CD4-positive, alpha-beta T cell treated with Interleukin-2 at 100 ng/mL for 4 hours (primary cell): ENCODE data around the gene SPATA2.
"Not testable (repeated sequence)": the region's sequence is repeated elsewhere in the genome, so short reads cannot be mapped to it uniquely, and the experiment has no call there.

Source experiments
- DNase-seq: peaks from one replicate; pipeline ENCODE4 v3.0.0-alpha.2; 2020; ENCODE audit warnings: low spot score

The SPATA2 gene

GRCh38 chr20:49915380-49916145, at the start of gene SPATA2:
SPATA2 (minus strand) TSS chr20:49915529; CDS start chr20:49908490, 7,039 bp downstream.
- DNase-seq: peak; percentile 90

DNA sequence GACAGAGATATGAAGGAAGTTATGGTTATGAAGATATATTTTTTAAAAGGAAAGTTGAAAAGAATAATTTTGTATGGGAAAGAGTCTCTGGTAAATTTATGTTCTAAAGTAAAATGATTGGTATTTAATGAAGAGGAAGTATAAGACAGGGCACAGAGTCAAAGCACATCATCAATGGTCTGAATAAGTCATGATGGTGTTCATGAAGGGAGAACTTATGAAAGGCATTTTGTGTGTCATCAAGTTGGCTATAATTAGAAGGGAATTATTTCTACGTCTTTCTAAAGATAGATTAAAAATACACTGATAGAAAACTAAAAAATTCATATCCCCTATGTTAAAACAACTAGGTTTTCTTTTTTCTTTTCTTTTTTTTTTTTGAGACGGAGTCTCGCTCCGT, 46.1 kb upstream of the SPATA2 start:
- no peak for DNase-seq

DNA sequence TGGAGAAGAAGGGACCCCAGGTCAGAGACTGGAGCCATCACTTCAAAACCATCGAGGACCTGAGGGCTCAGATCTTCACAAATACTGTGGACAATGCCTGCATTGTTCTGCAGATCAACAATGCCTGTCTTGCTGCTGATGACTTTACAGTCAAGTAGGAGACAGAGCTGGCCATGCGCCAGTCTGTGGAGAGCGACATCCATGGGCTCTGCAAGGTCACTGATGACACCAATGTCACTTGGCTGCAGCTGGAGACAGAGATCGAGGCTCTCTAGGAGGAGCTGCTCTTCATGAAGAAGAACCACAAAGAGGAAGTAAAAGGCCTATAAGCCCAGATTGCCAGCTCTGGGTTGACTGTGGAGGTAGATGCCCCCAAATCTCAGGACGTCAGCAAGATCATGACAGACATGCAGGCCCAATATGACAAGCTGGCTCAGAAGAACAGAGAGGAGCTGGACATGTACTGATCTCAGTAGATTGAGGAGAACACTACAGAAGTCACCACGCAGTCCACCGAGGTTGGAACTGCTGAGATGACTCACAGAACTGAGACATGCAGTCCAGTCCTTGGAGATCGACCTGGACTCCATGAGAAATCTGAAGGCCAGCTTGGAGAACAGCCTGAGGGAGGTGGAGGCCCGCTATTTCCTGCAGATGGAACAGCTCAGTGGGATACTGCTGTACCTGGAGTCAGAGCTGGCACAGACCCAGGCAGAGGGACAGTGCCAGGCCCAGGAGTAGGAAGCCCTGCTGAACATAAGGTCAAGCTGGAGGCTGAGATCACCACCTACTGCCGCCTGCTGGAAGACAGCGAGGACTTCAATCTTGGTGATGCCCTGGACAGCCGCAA, 42.0 kb upstream of the SPATA2 start:
- DNase-seq: not testable (repeated sequence)

DNA sequence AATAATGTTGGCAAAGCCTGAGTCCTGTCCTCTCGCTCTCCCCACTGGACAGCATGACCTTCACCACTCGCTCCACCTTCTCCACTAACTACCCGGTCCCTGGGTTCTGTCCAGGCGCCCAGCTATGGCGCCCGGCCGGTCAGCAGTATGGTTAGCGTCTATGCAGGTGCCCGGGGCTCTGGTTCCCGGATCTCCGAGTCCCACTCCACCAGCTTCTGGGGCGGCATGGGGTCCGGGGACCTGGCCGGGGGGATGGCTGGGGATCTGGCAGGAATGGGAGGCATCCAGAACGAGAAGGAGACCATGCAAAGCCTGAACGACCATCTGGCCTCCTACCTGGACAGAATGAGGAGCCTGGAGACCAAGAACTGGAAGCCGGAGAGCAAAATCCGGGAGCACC, 41.4 kb upstream of the SPATA2 start:
- no peak for DNase-seq

GRCh38 chr20:49955830-49956396, 40.6 kb upstream of the SPATA2 start:
- DNase-seq: not testable (repeated sequence)

DNA sequence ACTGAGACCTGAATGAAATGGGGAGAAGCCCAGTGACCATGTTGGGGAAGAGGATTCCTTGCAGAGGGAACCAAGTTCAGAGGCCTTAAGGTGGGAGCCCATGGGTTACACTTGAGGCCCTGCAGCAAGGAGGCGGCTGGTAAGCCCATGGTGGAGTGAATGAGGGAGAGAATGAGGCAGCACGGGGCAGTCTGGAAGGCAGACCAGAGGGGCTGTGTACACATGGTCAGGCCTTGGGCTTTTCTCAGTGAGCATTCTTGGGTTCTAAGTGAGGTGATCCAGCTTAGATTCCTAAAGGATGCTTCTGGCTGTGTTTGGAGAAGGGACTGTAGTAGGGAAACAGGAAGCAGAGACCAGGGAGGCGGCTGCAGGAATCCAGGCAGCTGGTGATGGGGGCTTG, 39.8 kb upstream of the SPATA2 start:
- DNase-seq: no peak

- no peak for DNase-seq
Observed at GRCh38 chr20:49951151-49951550, 35.8 kb upstream of the SPATA2 start.

DNA sequence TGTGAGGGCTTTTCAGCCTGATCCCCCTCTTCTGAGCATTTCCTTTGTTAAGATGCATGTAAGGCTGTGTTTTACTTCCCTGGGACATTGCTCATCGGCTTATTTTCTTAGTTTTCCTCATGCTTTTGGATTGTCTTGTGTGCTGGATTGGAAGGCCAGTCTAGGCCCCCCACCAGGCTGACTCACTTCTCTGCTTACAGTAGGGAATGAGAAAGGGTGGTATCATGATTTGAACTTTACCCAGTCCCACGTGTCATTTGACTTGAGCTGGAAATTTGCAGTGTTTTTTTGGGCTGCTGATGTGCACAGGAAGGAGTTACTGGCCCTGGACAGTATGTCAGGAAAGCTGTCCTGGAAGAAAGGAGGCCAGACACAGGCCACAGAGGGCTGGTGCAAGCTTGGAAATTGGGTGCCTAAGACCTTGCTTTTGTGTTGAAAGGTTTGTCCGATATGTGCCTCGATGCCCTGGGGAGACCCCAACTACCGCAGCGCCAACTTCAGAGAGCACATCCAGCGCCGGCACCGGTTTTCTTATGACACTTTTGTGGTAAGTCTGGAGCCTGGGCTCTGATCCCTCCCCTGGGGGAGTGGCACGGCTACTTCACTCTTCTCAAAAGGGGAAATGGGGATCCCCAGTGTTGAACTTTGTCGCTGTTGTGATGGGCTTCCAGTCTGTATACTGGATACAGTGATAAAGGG, 33.6 kb upstream of the SPATA2 start:
- DNase-seq: no peak

- DNase-seq: no peak
Observed at GRCh38 chr20:49948178-49948577, 32.8 kb upstream of the SPATA2 start.

GRCh38 chr20:49945701-49946477, 30.6 kb upstream of the SPATA2 start:
- no peak for DNase-seq

GRCh38 chr20:49945306-49945700, 30.0 kb upstream of the SPATA2 start:
- DNase-seq: no peak

- no peak for DNase-seq
Observed at GRCh38 chr20:49942942-49943341, 27.6 kb upstream of the SPATA2 start.

DNA sequence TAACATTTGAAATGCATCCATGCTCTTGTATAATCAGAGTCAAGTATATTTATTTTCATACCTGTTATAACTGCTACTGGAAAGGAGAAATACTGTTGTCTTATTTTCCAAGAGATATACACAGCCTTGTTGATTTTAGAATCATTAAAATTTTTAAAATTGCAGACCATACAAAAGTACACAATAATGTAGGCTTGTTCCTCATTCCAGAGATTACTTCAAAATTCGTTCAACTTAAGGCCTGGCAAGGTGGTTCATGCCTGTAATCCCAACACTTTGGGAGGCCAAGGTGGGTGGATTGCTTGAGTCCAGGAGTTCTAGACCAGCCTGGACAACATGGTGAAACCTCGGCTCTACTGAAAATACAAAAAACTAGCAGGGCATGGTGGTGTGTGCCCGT, 27.0 kb upstream of the SPATA2 start:
- no peak for DNase-seq

DNA sequence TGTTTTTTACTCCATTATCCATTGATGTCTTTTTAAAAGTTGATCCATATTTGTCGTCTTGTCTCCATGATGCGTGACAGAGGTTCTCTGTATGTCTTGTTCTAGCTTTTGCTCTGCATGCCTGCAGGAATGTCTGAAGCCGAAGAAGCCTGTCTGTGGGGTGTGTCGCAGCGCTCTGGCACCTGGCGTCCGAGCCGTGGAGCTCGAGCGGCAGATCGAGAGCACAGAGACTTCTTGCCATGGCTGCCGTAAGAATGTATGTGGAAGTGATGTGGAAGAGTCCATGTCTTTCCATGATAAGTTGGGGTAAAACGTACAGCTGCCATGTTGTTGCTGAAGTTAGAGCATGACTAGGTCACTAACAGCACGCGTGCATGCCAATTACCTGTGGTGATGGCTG, 26.1 kb upstream of the SPATA2 start:
- no peak for DNase-seq

GRCh38 chr20:49938173-49939163, 23.1 kb upstream of the SPATA2 start:
- no peak for DNase-seq

DNA sequence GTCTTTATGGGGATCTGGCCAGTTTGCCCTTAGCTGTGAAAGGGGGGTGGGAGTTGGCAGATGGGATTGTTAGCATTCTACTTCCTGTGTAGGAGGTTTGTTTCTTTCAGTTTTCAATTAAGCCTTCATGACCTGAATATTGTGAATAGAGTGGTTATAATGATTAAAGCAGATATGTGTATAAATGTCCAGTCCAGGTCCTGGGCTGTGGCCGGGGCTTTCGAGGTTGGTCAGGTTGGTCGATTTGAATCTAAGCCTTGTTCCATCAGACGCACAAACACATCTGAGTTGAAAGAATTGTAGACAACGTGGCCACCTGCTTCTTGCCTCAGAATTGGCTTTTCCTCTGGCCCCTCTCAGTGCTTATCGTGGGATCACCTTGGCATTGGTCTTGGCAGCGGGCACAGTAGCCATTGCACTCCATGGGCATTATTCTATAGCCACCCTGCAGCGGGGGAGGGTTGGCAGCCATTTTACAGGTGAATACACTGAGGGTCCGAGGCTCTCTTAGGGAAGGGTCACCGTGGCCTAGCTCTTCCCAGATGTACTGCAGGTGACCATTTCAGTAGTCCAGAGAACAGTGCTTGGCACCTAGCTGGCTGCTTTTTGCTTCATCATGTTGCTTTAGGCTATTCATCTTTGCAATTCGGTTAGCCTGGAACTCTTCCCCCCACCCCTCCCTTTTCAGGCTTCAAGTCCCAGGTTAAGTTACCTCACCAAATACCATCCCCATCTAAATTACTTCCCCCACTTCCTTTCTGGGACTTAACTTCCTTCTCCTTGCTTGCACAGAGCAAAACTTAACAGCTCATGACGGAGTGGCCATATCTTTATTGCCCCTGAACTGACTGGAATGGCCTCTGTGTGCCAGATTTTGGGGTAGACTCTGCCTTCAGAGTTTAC, 21.9 kb upstream of the SPATA2 start:
- no peak for DNase-seq

DNA sequence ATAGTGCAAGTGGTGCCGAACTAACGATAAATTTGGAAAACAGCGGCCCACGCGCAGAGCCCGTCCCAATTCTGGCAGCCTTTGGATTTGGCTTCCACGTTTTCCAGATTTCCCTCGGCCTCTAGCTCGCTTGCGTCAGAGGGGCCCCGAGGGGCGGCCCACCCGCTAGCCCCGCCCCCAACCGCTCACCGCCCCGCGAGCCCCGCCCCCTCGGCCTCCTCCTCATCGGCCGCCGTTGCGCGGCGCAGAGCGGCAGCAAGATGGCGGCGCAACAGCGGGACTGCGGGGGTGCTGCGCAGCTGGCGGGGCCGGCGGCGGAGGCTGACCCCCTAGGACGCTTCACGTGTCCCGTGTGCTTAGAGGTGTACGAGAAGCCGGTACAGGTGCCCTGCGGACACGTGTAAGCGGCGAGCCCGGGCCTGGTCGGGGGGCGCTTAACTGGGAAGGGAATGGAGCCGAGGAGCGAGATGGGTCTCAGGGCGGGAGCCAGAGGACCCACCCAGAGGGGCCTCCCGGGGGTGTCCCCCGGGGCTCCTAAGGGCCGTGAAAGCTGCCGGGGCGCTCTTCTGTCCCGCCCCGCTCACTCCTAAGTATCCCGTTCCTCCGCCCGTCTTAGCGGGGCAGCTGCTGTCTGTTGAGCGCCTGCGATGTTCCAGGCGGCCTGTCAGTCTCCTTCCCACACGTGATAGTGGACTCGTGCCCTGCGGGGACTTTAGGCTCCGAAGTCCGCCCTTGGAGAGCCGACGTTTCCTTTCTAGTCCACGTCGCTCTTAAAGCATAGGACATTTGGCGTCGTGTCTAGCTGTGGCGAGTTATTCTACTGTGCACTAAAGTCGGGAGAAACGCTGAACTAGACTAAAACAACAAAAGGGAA, 21.1 kb upstream of the SPATA2 start, which contains the start of gene RNF114:
RNF114 (plus strand) TSS at position 245 of the 874 bp plus-strand sequence; CDS start at position 261, 16 bp downstream.
- peak; percentile 92 for DNase-seq

- no peak for DNase-seq
Observed at GRCh38 chr20:49935746-49936152, 20.4 kb upstream of the SPATA2 start.
